ENCODE results near the gene GUK1. TPM values are rescaled to one million over a fixed set of nuclear protein-coding genes. Genes with fewer than 3 reads are reported as not detected.

GUK1 gene
- total RNA-seq, 2 donors from 2014 or later = 110 to 112 TPM

DNA sequence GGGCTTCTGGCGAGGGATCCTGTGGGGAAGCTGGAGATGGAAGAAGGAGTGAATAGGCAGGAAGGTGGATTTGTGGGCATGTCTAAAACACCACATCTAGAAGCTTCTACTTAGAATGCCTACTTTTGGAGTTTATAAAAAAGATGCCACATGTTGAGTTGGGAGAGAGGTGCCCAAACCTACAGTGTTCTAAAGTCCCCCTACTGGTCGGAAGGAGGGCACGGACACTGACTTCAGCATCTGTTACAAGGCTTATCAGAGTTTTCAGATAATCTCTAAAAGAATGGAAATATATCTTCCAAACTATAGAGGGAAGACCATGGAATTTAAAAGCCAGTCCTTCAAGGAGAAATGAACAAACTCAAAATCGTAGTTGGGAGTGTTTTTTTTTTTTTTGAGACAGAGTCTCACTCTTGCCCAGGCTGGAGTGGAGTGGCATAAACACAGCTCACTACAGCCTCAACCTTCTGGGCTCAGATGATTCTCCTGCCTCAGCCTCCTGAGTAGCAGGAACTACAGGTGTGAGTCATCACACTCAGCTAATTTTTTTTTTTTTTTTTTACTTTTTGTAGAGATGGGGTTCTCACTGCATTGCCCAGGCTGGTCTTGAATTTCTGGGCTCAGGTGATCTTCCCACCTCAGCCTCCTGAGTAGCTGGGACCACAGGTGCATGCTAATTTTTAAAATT, 40.3 kb downstream of the GUK1 start:
- Mint-ChIP-seq H3K36me3 (ENCODE audit: low read depth) (no peaks in the 10 kb centered on the region), H3K9me3 (no peaks in the 10 kb centered on the region), H3K27ac (no peak overlapping the region), H3K4me1 (no peaks in the 10 kb centered on the region), H3K4me3 (no peak overlapping the region), H3K27me3 (ENCODE audit: insufficient read depth) (no peaks in the 10 kb centered on the region)
- DNase-seq = peak; percentile 53
- H3K4me1 ChIP-seq (ENCODE audit: control insufficient read depth, insufficient read depth, low read length) = no peaks in the 10 kb centered on the region
- H3K36me3 ChIP-seq (ENCODE audit: control insufficient read depth, insufficient read depth, low read length) = no peaks in the 10 kb centered on the region
- TF ChIP-seq, protein P1, sequence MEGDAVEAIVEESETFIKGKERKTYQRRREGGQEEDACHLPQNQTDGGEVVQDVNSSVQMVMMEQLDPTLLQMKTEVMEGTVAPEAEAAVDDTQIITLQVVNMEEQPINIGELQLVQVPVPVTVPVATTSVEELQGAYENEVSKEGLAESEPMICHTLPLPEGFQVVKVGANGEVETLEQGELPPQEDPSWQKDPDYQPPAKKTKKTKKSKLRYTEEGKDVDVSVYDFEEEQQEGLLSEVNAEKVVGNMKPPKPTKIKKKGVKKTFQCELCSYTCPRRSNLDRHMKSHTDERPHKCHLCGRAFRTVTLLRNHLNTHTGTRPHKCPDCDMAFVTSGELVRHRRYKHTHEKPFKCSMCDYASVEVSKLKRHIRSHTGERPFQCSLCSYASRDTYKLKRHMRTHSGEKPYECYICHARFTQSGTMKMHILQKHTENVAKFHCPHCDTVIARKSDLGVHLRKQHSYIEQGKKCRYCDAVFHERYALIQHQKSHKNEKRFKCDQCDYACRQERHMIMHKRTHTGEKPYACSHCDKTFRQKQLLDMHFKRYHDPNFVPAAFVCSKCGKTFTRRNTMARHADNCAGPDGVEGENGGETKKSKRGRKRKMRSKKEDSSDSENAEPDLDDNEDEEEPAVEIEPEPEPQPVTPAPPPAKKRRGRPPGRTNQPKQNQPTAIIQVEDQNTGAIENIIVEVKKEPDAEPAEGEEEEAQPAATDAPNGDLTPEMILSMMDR (conservative IDR thresholded peaks at IDR 0.05) = peak; percentile 74
- no peaks in the 10 kb centered on the region for H3K27me3 ChIP-seq (ENCODE audit: control insufficient read depth, insufficient read depth, low read length, poor library complexity, severe bottlenecking)
- no peak overlapping the region for H3K9ac ChIP-seq (ENCODE audit: extremely low read depth, low read length, poor library complexity, severe bottlenecking)
- no peak overlapping the region for H3K27ac ChIP-seq (ENCODE audit: low read depth, low read length)
- H3K4me3 ChIP-seq (ENCODE audit: low read length) = no peak overlapping the region
- no peaks in the 10 kb centered on the region for H3K9me3 ChIP-seq (ENCODE audit: control insufficient read depth, low read length)
- WGBS, 2 experiments (ENCODE audit: insufficient coverage in 1 of 2, insufficient read length in 1 of 2) = 89 to 92% methylated on average over 3 to 4 of the region's 4 CpGs

DNA sequence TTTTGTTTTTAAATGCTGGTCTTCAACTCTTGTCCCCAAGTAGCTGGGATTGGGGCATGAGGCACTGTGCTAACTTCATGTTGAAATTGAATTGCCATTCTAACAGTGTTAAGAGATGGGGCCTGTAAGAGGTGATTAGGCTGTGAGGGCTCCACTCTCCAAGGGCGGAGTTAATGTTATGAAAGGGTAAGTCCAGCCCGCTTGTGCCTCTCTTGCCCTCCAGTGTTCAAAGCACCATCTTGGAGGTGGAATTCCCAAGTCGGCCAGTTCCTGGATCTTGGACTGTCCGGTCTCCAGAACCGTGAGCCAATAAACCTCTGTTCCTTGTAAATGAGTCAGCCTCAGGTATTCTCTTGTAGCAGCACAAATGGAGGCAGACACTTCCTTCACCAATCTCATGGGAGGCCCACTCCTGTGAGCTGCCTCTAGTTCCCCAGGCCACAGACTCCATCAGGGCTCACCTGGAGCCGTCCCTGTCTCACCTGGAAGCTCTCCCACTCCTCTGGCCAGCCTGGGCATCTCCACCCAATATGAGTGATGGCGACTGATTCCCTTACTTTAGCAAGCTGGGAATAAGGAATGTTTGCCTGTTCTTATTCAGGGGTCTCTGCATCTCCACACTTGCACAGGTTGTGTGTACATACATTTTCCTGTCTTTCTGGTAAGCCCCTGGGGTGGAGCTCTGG, 41.0 kb downstream of the GUK1 start:
- H3K4me1 Mint-ChIP-seq = peaks cover 4% of the 10 kb centered on the region
- Histone ChIP-seq H3K27me3 (ENCODE audit: control insufficient read depth, insufficient read depth, low read length, poor library complexity, severe bottlenecking) (no peaks in the 10 kb centered on the region), H3K27ac (ENCODE audit: low read depth, low read length) (no peak overlapping the region), H3K9ac (ENCODE audit: extremely low read depth, low read length, poor library complexity, severe bottlenecking) (no peak overlapping the region), H3K4me1 (ENCODE audit: control insufficient read depth, insufficient read depth, low read length) (no peaks in the 10 kb centered on the region), H3K36me3 (ENCODE audit: control insufficient read depth, insufficient read depth, low read length) (no peaks in the 10 kb centered on the region), H3K4me3 (ENCODE audit: low read length) (no peak overlapping the region), H3K9me3 (ENCODE audit: control insufficient read depth, low read length) (no peaks in the 10 kb centered on the region)
- H3K4me3 Mint-ChIP-seq = no peak overlapping the region
- no peaks in the 10 kb centered on the region for H3K36me3 Mint-ChIP-seq (ENCODE audit: low read depth)
- H3K27ac Mint-ChIP-seq = no peak overlapping the region
- TF ChIP-seq, protein P1 (conservative IDR thresholded peaks at IDR 0.05) = no peak
- 97 to 100% methylated on average over 6 to 7 of the region's 7 CpGs for WGBS, 2 experiments (ENCODE audit: insufficient coverage in 1 of 2, insufficient read length in 1 of 2)
- no peaks in the 10 kb centered on the region for H3K27me3 Mint-ChIP-seq (ENCODE audit: insufficient read depth)
- no peak for DNase-seq
- H3K9me3 Mint-ChIP-seq = no peaks in the 10 kb centered on the region

DNA sequence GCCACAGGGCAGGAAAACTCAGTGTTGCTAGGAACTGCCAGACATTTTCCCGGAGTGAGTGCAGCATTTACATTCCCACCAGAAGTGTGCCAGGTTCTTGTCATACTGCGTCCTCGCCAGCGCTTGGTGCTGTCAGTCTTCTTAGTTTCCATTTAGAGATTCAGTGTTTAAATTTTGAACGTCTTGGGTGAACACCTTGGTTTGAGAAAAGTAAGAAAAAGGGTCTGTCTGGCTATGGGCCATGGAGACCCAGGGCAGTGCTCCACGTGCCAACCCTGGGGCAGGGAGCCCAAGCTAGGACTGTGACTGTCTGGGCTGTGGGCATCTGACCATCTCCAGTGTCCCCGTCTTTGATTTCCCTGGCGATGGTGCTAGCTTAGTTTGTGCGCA, 41.6 kb downstream of the GUK1 start:
- no peak overlapping the region for H3K27ac ChIP-seq (ENCODE audit: low read depth, low read length)
- Mint-ChIP-seq H3K4me3 (no peak overlapping the region), H3K27me3 (ENCODE audit: insufficient read depth) (no peaks in the 10 kb centered on the region), H3K27ac (no peak overlapping the region), H3K36me3 (ENCODE audit: low read depth) (no peaks in the 10 kb centered on the region), H3K9me3 (no peaks in the 10 kb centered on the region), H3K4me1 (peaks cover 4% of the 10 kb centered on the region)
- 89 to 94% methylated on average over 7 to 9 of the region's 9 CpGs for WGBS, 2 experiments (ENCODE audit: insufficient coverage in 1 of 2, insufficient read length in 1 of 2)
- no peaks in the 10 kb centered on the region for H3K36me3 ChIP-seq (ENCODE audit: control insufficient read depth, insufficient read depth, low read length)
- H3K4me3 ChIP-seq (ENCODE audit: low read length) = no peak overlapping the region
- H3K9me3 ChIP-seq (ENCODE audit: control insufficient read depth, low read length) = no peaks in the 10 kb centered on the region
- DNase-seq = no peak
- no peaks in the 10 kb centered on the region for H3K27me3 ChIP-seq (ENCODE audit: control insufficient read depth, insufficient read depth, low read length, poor library complexity, severe bottlenecking)
- TF ChIP-seq, protein P1 (conservative IDR thresholded peaks at IDR 0.05) = no peak
- no peak overlapping the region for H3K9ac ChIP-seq (ENCODE audit: extremely low read depth, low read length, poor library complexity, severe bottlenecking)
- no peaks in the 10 kb centered on the region for H3K4me1 ChIP-seq (ENCODE audit: control insufficient read depth, insufficient read depth, low read length)

Data from endodermal cell (in vitro differentiated cells).